GM21737 (cell line): ENCODE measurements around the gene RPTOR.
"Not testable (repeated sequence)": the region's sequence is repeated elsewhere in the genome, so short reads cannot be mapped to it uniquely, and the experiment has no call there.

ENCODE experiments used
- ATAC-seq: cut with Tn5 transposase; IDR thresholded peaks from one replicate; pipeline ENCODE4 v1.9.1; 2021; ENCODE audit warnings: mild to moderate bottlenecking, moderate library complexity; ENCODE audit not compliant: unreplicated experiment

RPTOR gene

DNA sequence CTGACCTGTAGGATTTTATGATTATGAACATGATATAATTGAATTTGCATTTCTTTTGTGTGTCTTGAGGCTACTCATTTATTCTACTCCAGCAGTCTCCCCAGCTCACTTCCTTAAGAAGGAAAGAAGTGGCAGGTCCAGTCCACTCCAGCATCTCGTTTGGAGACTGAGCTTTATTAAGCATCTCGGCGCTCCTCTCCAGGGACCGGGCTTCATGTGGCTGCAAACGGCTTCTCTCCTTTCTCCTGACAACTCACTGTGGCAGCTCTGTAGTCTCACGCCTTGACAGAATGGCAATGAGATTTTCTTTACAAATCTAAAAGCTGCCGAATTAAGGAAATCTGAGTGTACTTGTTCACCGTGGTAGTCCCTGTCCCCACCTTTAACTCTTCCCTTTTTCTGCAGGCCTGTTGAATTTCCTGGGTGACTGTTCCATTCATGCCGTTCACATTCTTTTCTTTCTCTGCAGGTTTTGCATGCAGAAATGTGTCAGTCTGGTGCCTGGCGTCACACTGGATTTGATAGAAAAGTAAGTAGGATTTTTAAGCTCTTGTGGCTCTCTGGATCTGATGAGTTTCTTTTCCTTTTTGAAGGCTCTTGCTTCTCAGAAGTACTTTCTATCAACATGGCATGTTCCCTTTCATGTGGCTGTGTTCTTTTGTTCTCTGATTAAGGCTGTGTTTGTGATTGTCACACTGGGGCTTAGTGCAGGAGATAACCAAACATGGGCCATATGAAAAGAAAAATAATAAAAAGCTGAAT, 246.5 kb downstream of the RPTOR start:
- no peak for ATAC-seq

GRCh38 chr17:80791758-80792284, 247.2 kb downstream of the RPTOR start:
- ATAC-seq, result no peak

DNA sequence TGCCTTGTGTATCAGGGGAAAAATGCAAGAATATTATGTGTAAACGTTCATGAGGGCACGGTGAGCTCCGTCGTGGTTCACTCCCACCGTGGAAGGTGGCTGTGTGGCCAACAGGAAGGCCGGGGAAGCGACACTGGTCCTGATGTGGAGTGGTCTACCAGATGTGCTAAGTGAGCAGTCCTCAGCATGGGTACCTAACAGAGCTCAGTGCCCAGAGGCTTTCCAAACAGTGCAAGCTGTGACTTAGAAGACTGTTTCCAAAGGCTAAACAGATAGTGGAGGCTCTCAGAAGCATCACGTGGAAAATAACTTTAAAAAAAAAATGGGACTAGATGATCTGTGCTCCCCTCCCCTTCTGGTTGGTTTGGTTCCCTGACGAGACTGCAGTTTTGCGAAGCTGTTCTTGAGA, 247.7 kb downstream of the RPTOR start:
- no peak for ATAC-seq

DNA sequence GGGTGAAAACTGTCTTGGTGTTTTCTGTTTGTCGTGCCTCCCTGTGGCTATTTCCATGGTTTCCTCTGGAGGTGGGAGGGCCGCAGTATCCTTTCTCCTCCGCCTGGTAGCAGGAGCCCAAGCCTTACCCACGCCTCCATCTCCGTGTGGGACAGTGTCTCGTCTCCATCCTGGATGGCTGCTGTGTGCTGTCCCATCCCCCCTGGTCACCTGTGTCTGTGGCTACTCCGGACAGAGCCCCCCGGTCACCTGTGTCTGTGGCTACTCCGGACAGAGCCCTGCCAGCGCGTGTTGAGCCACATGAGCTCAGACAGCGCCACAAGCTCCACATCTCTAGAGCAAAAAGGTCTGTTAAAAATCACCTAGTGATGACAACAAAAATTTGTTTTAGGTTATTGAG, 248.8 kb downstream of the RPTOR start:
- ATAC-seq, result no peak

- no peak for ATAC-seq
Measured at GRCh38 chr17:80793851-80794267, 249.2 kb downstream of the RPTOR start.

GRCh38 chr17:80794281-80795089, 249.8 kb downstream of the RPTOR start:
- ATAC-seq, result no peak

DNA sequence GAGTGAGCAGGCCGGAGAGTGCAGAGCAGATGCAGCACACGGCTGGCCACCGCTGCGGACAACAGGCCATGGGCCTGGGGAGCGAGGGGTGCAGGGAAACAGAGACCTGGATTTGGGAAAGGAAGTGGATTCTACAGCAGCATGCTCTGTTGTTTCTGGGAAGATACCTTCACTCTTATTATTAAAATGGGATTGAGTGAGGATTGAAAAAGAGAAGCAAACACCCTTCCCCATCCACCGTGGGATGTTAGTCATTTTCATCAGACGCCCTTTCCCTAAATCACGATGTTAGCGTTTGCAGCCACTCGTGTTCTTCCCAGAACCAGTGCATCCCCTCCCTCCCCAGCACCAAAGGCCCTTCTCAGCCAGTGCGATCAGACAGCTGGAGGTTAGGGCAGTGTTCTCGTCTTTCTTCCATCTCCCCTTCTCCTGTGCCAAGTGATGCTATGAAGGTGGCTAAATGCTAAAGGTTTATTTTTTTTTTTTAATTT, 250.5 kb downstream of the RPTOR start:
- ATAC-seq, result no peak

- no peak for ATAC-seq
Measured at GRCh38 chr17:80795754-80796153, 251.1 kb downstream of the RPTOR start.

DNA sequence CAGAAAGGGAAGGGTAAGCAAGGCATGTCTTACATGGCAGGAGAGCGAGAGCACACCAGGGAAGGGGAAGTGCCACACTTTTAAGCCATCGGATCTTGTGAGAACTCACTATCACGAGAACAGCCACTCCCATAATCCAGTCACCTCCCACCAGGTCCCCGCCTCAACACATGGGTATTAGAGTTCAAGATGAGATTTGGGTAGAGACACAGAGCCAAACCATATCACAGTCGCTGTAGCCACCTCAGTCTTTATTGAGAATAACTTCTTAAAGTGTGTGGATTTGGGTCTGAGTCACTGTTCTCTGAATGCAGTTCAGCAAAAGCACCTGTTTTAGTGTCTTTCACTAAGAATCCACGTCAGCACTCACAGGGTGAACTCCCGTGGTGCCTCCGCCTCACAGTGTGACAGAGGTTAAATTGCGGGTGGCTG, 251.8 kb downstream of the RPTOR start:
- ATAC-seq, result no peak

DNA sequence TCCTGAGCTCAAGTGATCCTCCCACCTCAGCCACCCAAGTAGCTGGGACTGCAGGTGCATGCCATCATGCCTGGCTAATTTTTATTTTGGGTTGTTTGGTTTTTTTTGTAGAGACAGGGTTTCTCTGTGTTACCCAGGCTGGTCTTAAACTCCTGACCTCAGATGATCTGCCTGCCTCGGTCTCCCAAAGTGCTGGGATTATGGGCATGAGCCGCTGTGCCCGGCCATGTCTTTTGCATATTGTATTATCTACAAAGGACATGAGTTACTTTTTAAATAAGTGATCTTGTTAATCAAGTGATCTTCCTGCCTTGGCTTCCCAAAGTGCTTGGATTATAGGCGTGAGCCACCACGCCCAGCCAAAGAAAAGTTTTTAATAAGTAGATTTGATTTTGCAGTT, 252.6 kb downstream of the RPTOR start:
- not testable (repeated sequence) for ATAC-seq

DNA sequence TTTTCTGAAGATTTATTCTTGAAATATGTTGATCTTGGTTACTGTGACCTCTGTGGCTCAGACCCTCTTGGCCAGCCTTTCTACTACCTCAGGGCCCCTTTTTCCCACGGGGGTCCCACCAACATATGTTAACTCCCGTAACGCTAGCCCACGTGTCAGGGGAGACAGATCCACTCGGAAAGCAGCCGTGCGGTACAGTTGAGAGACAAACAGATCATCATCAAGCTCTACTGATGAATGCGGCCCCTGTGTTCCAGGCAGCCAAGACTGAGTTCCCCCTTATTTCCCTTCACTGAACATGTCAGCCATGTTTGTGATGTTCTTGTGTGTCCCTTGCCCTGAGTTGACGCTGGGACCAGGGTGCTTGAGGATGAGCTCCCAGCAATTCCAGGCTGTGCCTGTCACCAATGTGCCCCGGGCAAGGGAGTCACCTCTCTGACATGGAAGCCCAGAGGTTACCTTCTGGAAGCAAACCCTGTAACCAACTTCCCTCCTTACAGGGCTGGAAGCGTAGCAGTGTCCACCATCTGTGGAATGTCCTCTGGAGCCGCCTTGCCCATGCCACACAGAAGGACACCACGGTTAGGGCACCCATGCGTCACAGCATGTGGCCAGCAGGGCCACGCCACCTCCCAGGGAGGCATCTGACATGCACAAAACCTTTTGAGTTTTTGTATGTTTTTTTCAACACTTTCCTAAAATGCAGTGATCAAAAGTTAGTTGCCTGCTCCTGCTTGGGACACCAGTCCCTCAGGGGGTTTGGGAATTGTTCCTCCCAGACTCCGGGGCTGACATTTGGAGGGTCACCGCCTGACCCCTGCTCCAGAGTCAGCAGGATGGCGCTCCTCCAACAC, 253.3 kb downstream of the RPTOR start:
- no peak for ATAC-seq

DNA sequence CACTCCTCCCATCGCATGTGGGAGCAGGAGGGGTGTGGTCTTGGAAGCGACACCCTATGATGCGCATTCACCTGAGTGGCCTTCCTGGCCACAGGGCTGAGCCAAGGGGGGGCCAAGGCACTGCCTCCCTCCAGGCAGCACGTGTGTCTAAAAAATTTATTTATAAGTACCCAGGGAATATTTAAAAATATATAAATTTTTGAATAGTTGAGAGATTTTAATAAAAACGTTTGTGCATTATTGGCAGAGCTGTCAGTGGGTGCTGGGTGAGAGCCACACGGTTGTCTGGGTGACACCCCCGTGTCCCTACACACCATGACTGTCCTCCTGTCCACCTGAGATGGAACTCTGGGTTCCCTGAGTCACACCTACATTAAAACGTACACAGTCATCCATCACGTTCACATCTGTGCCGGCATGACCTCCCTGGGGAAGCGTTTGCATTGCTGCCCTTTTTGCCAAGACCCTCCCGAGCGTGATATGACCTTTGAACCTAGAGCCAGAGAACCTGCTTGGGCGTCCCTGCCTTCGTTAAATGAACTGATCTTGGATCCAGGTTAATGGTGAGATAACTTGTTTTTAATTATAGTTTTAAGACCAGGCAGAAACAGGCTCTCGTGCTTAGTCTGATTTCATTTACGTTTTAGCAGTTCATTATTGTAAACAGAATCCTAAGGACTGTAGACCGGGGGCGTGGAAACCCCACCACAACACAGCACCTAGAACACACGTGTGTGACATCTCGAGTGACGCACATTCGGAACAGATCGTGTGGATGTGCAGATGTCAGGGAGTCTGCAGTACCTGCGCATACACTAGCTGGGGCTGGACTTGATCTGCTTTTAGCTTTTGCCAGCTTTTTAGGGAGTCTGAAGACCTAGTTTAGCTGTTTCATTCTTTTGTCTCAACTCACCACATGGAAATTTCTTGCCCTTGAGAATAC, 254.2 kb downstream of the RPTOR start:
- ATAC-seq, result no peak

- ATAC-seq, result no peak
Measured at GRCh38 chr17:80799538-80800480, 255.2 kb downstream of the RPTOR start.

DNA sequence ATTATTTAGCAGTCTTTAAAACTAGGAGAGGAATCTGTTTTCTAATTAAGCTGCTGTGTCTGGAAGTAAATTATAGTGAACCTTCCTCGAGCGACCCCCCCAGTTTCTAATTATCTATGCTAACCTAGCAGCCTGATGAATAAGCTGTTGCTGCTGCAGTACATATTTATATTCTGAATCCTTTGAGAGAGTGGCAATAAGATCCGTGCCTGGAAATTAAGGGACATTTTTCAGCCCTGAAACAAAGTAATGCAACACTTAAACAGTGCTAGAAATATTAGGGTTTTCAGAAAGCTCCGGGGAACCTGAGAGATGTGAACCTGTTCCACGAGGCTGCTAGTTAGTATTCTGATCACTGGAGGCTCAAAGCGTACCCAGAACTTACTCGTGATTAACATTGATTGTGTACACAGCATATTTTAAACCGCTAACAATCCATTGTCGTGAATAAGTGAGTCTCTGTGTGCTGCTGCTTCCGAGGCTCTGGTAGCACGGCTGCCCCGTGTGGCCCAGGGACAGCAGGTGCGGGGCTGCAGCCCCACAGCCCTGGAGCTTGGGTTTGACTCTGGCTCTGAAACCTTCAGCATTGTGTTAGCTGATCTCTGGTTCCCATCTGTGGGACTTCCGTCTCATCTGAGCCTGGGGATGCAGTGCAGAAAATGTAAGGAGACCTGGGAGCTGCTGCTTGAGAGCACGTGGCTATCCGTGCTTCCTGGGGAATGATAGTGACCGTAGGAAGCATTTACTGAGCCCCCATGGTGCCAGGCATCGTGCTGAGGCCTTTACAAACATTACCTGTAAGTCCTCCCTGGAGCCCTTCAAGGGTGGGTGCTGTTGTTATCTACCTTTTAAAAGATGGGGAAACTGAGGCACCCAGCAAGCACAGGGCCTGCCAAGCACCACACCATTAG, 256.1 kb downstream of the RPTOR start:
- ATAC-seq, result no peak

- no peak for ATAC-seq
Measured at GRCh38 chr17:80802626-80803450, 258.2 kb downstream of the RPTOR start.
